Measurements from ENCODE around the gene PLCB2.

PLCB2 gene

GRCh38 chr15:40247406-40247971 is 60.2 kb downstream of the PLCB2 start:
- DNase-seq: no peak

GRCh38 chr15:40246496-40247280 is 61.0 kb downstream of the PLCB2 start:
- DNase-seq: no peak

- no peak for DNase-seq
Observed at GRCh38 chr15:40245666-40246450, 61.9 kb downstream of the PLCB2 start.

- no peak for DNase-seq
Observed at GRCh38 chr15:40244961-40245523, 62.7 kb downstream of the PLCB2 start.

- no peak for DNase-seq
Observed at GRCh38 chr15:40243126-40243810, 64.5 kb downstream of the PLCB2 start.

GRCh38 chr15:40242601-40243000 is 65.1 kb downstream of the PLCB2 start:
- no peak for DNase-seq

GRCh38 chr15:40242213-40242599 is 65.5 kb downstream of the PLCB2 start:
- no peak for DNase-seq

GRCh38 chr15:40241269-40242212 is 66.2 kb downstream of the PLCB2 start:
- no peak for DNase-seq

- no peak for DNase-seq
Observed at GRCh38 chr15:40240619-40241221, 67.0 kb downstream of the PLCB2 start.

- DNase-seq: peak; percentile 3
Observed at GRCh38 chr15:40239693-40240618, 67.8 kb downstream of the PLCB2 start.

- no peak for DNase-seq
Observed at GRCh38 chr15:40239404-40239692, 68.4 kb downstream of the PLCB2 start.

- DNase-seq: peak; percentile 43
Observed at GRCh38 chr15:40238532-40239403, 69.0 kb downstream of the PLCB2 start, which contains the start of gene PAK6. TSS of gene PAK6 (plus strand) at chr15:40239063. CDS start at chr15:40264786, 25,723 bp downstream.
